Lower leg skin (tissue), 3 donors: ENCODE results near the gene SYCP2.

Experiments
- POLR2A ChIP-seq, 2 donors: fragments of 450-650 bp; IDR thresholded peaks; one replicate each; pipeline ENCODE4 v1.6.1; 2016 to 2017; ENCODE audit warnings: antibody characterized with exemption in 2 of 2, mild to moderate bottlenecking in 1 of 2, moderate library complexity in 1 of 2
- TF ChIP-seq, protein P1 (sequence below), 3 donors: fragments of 450-650 bp; IDR thresholded peaks; one replicate each; pipeline ENCODE4 v1.5.1; 2016; ENCODE audit warnings: antibody characterized with exemption in 3 of 3, mild to moderate bottlenecking in 3 of 3, moderate library complexity in 2 of 3

DNA sequence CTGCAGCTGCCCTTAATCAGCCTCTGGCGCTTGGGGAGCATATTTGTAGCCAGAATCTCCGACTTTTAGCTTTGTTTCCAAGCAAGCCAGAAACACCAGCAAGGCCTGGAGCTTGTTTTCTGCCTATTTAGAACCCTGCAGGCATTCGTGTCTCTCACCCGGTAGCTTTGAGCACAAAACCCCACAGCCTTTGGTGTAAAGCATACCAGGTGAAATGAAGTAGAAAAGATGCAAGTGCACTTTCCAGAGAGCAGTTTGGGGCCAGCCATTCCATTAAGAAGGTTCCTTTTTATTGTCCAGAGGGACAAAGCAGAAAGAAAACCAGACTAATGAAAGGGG, 7.5 kb upstream of the SYCP2 start:
- TF ChIP-seq, protein P1, sequence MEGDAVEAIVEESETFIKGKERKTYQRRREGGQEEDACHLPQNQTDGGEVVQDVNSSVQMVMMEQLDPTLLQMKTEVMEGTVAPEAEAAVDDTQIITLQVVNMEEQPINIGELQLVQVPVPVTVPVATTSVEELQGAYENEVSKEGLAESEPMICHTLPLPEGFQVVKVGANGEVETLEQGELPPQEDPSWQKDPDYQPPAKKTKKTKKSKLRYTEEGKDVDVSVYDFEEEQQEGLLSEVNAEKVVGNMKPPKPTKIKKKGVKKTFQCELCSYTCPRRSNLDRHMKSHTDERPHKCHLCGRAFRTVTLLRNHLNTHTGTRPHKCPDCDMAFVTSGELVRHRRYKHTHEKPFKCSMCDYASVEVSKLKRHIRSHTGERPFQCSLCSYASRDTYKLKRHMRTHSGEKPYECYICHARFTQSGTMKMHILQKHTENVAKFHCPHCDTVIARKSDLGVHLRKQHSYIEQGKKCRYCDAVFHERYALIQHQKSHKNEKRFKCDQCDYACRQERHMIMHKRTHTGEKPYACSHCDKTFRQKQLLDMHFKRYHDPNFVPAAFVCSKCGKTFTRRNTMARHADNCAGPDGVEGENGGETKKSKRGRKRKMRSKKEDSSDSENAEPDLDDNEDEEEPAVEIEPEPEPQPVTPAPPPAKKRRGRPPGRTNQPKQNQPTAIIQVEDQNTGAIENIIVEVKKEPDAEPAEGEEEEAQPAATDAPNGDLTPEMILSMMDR (IDR thresholded peaks at IDR 0.05), result no peak
- TF ChIP-seq POLR2A (IDR thresholded peaks at IDR 0.05), result no peak
